ENCODE measurements around the gene MRPS17. TPM values are rescaled to one million over a fixed set of nuclear protein-coding genes. Genes with fewer than 3 reads are reported as not detected.

Gene MRPS17
- 10 to 100 TPM; 34.3 to 35.5 TPM for total RNA-seq
- polyA plus RNA-seq, result 19.0 TPM

GRCh38 chr7:55951637-55952351 lies at the start of gene MRPS17:
Gene MRPS17, plus strand, starts transcription at chr7:55951877. Its CDS starts 1,319 bp downstream, at chr7:55953196.
- Histone ChIP-seq H3K4me3 (ENCODE audit: low read length) (peak within 1 kb of the TSS; percentile 95), H3K36me3 (ENCODE audit: insufficient read depth, low read length) (peaks cover 6% of the 10 kb centered on the region), H3K4me1 (ENCODE audit: insufficient read depth, low read length) (peaks cover 14% of the 10 kb centered on the region), H3K9me3 (ENCODE audit: low read length) (no peaks in the 10 kb centered on the region), H3K27me3 (ENCODE audit: insufficient read depth, low read length, poor library complexity, severe bottlenecking) (no peaks in the 10 kb centered on the region), H3K27ac (ENCODE audit: low read depth, low read length) (peak within 1 kb of the TSS; percentile 80)
- DNase-seq, result peak; percentile 85 to 94 (median 92)
- H3K27ac Mint-ChIP-seq, result peak within 1 kb of the TSS; percentile 81 to 98 (median 96)
- ChIA-PET POLR2A (interaction anchor here (0.7 to 1.3 kb wide), 2 partner anchors 12 to 154 kb away, joined by 4 to 6 read pairs; no protein-coding TSS in a partner anchor), CTCF (interaction anchor here (0.9 kb wide), 1 partner anchor 13 kb away, joined by 8 read pairs; no protein-coding TSS in a partner anchor)
- peaks cover 20 to 30% (median 29%) of the 10 kb centered on the region in 3 donors for H3K4me1 Mint-ChIP-seq
- H3K27me3 Mint-ChIP-seq, result peaks cover 3 to 9% of the 10 kb centered on the region in 2 donors
- H3K9me3 Mint-ChIP-seq, result peaks cover 0 to under 1% (median 0%) of the 10 kb centered on the region in 5 donors
- peak within 1 kb of the TSS; percentile 89 to 95 (median 93) for H3K4me3 Mint-ChIP-seq
- peaks cover 0 to 35% (median 4%) of the 10 kb centered on the region in 3 donors for H3K36me3 Mint-ChIP-seq

DNA sequence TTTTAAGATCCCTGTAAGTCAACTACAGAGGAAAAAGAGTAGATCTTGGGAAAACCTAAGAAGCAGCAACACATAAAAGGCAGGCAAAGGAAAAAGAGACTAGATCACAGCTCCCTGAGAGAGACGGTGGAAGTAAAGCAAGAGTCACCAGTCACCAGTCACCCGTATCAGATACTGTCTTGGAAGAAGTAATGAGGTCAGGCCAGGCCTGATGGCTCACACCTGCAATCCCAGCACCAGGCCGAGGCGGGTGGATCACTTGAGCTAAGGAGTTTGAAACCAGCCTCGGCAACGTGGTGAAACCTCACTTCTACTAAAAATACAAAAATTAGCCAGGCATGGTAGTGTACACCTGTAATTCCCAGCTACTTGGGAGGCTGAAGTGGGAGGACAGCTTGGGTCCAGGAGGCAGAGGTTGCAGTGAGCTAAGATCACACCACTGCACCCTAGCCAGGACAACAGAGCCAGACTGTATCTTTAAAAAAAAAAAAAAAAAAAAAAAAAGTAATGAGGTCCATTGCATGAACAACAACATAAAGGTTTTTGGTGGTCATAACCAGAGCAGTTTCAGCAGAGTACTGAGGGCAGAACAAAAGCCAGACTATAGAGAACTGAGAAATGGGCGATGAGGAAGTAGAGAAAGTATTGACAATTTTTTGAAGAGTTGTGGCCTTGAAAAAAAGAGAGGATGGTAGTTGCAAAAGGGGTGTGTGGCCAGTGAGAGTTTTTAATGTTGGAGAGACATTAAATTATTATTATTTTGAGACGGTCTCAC lies 47.5 kb upstream of the MRPS17 start:
- H3K9me3 ChIP-seq (ENCODE audit: low read length), result no peaks in the 10 kb centered on the region
- H3K4me3 ChIP-seq (ENCODE audit: low read length), result no peak overlapping the region
- H3K27ac ChIP-seq (ENCODE audit: low read depth, low read length), result no peak overlapping the region
- Mint-ChIP-seq H3K27me3 (no peaks in the 10 kb centered on the region), H3K36me3 (peaks cover 2 to 9% (median 2%) of the 10 kb centered on the region in 3 donors), H3K27ac (peak overlapping the region in 1 of 8 donors; percentile 47), H3K4me3 (no peak overlapping the region), H3K4me1 (no peaks in the 10 kb centered on the region), H3K9me3 (peaks cover 0 to 3% (median 0%) of the 10 kb centered on the region in 5 donors)
- CTCF ChIA-PET, result no interaction called here
- DNase-seq, result no peak
- POLR2A ChIA-PET, result no interaction called here
- H3K4me1 ChIP-seq (ENCODE audit: insufficient read depth, low read length), result no peaks in the 10 kb centered on the region
- no peaks in the 10 kb centered on the region for H3K27me3 ChIP-seq (ENCODE audit: insufficient read depth, low read length, poor library complexity, severe bottlenecking)
- no peaks in the 10 kb centered on the region for H3K36me3 ChIP-seq (ENCODE audit: insufficient read depth, low read length)

- H3K36me3 ChIP-seq (ENCODE audit: insufficient read depth, low read length), result no peaks in the 10 kb centered on the region
- ChIA-PET POLR2A (no interaction called here), CTCF (no interaction called here)
- no peaks in the 10 kb centered on the region for H3K9me3 ChIP-seq (ENCODE audit: low read length)
- H3K4me3 Mint-ChIP-seq, result no peak overlapping the region
- H3K27me3 Mint-ChIP-seq, result peaks cover 0 to 2% of the 10 kb centered on the region in 2 donors
- H3K4me1 Mint-ChIP-seq, result no peaks in the 10 kb centered on the region
- no peak overlapping the region for H3K27ac ChIP-seq (ENCODE audit: low read depth, low read length)
- H3K27ac Mint-ChIP-seq, result no peak overlapping the region
- H3K4me1 ChIP-seq (ENCODE audit: insufficient read depth, low read length), result no peaks in the 10 kb centered on the region
- H3K9me3 Mint-ChIP-seq, result no peaks in the 10 kb centered on the region
- peaks cover 6 to 17% (median 16%) of the 10 kb centered on the region in 3 donors for H3K36me3 Mint-ChIP-seq
- H3K4me3 ChIP-seq (ENCODE audit: low read length), result no peak overlapping the region
- DNase-seq, result no peak
- H3K27me3 ChIP-seq (ENCODE audit: insufficient read depth, low read length, poor library complexity, severe bottlenecking), result no peaks in the 10 kb centered on the region
Measured at GRCh38 chr7:55912748-55913158, 38.9 kb upstream of the MRPS17 start.

GRCh38 chr7:55917771-55918170 lies 33.9 kb upstream of the MRPS17 start:
- POLR2A ChIA-PET, result no interaction called here
- no peak overlapping the region for H3K4me3 ChIP-seq (ENCODE audit: low read length)
- H3K4me3 Mint-ChIP-seq, result no peak overlapping the region
- H3K4me1 Mint-ChIP-seq, result no peaks in the 10 kb centered on the region
- H3K27ac Mint-ChIP-seq, result no peak overlapping the region
- CTCF ChIA-PET, result no interaction called here
- no peak overlapping the region for H3K27ac ChIP-seq (ENCODE audit: low read depth, low read length)
- no peaks in the 10 kb centered on the region for H3K9me3 ChIP-seq (ENCODE audit: low read length)
- no peak for DNase-seq
- H3K36me3 ChIP-seq (ENCODE audit: insufficient read depth, low read length), result no peaks in the 10 kb centered on the region
- no peaks in the 10 kb centered on the region for H3K9me3 Mint-ChIP-seq
- H3K27me3 ChIP-seq (ENCODE audit: insufficient read depth, low read length, poor library complexity, severe bottlenecking), result no peaks in the 10 kb centered on the region
- peaks cover 1 to 5% (median 4%) of the 10 kb centered on the region in 3 donors for H3K36me3 Mint-ChIP-seq
- no peaks in the 10 kb centered on the region for H3K4me1 ChIP-seq (ENCODE audit: insufficient read depth, low read length)
- peaks cover 0 to 2% of the 10 kb centered on the region in 2 donors for H3K27me3 Mint-ChIP-seq

GRCh38 chr7:55928006-55928767 lies 23.5 kb upstream of the MRPS17 start:
- H3K4me1 Mint-ChIP-seq, result no peaks in the 10 kb centered on the region

DNA sequence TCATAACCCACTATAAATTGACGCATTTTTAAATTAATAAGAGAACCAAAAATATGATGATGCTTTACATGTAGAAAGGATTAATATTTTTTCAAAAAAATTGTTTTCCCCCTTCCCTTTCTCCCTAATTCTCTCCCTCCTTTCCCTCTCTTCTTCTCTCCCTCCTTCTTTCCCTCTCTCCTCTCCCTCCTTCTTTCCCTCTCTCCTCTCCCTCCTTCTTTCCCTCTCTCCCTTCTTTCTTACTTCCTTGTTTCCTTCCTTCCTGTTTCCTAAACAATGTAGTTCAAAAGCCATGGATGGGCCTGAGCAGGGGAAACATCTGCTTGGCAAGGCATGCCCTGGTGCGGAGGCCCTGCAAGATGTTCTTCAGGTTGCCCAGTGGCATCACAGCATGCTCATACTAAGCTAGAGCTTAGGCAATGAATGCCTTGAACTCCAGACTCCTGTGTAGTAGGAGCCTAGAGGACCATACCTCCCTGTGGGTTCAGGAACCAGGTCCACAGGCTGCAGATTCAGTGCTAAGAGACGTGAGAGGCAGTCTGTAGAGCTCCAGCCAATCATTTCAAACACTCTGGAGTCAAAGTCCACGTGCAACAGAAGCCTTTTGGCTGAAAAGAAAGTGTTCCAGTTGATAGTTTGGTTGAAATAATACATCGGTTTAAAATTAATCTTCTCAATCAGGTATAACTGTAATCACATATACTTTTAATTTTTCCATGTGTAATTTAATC lies 20.1 kb upstream of the MRPS17 start:
- H3K4me1 ChIP-seq (ENCODE audit: insufficient read depth, low read length), result no peaks in the 10 kb centered on the region
- no peak for DNase-seq
- H3K36me3 Mint-ChIP-seq, result peaks cover 0 to 4% (median 0%) of the 10 kb centered on the region in 3 donors
- no peaks in the 10 kb centered on the region for H3K27me3 ChIP-seq (ENCODE audit: insufficient read depth, low read length, poor library complexity, severe bottlenecking)
- H3K4me3 ChIP-seq (ENCODE audit: low read length), result no peak overlapping the region
- H3K9me3 Mint-ChIP-seq, result peaks cover 0 to 13% (median 6%) of the 10 kb centered on the region in 5 donors
- H3K36me3 ChIP-seq (ENCODE audit: insufficient read depth, low read length), result no peaks in the 10 kb centered on the region
- ChIA-PET CTCF (no interaction called here), POLR2A (no interaction called here)
- peak overlapping the region in 1 of 8 donors; percentile 3 for H3K27ac Mint-ChIP-seq
- no peaks in the 10 kb centered on the region for H3K4me1 Mint-ChIP-seq
- H3K27ac ChIP-seq (ENCODE audit: low read depth, low read length), result no peak overlapping the region
- no peak overlapping the region for H3K4me3 Mint-ChIP-seq
- no peaks in the 10 kb centered on the region for H3K9me3 ChIP-seq (ENCODE audit: low read length)
- no peaks in the 10 kb centered on the region for H3K27me3 Mint-ChIP-seq

More at GRCh38 chr7:55928006-55928767, 23.5 kb upstream of the MRPS17 start:
- Mint-ChIP-seq H3K27ac (peak overlapping the region in 1 of 8 donors; percentile 87), H3K9me3 (no peaks in the 10 kb centered on the region), H3K27me3 (no peaks in the 10 kb centered on the region), H3K36me3 (peaks cover 0 to 7% (median 4%) of the 10 kb centered on the region in 3 donors), H3K4me3 (no peak overlapping the region)
- H3K27me3 ChIP-seq (ENCODE audit: insufficient read depth, low read length, poor library complexity, severe bottlenecking), result no peaks in the 10 kb centered on the region
- DNase-seq, result no peak
- ChIA-PET POLR2A (no interaction called here), CTCF (interaction anchor here (1.0 kb wide), 1 partner anchor 79 kb away, joined by 3 read pairs; no protein-coding TSS in a partner anchor)
- no peaks in the 10 kb centered on the region for H3K4me1 ChIP-seq (ENCODE audit: insufficient read depth, low read length)
- no peak overlapping the region for H3K27ac ChIP-seq (ENCODE audit: low read depth, low read length)
- H3K4me3 ChIP-seq (ENCODE audit: low read length), result no peak overlapping the region
- H3K36me3 ChIP-seq (ENCODE audit: insufficient read depth, low read length), result no peaks in the 10 kb centered on the region
- no peaks in the 10 kb centered on the region for H3K9me3 ChIP-seq (ENCODE audit: low read length)

DNA sequence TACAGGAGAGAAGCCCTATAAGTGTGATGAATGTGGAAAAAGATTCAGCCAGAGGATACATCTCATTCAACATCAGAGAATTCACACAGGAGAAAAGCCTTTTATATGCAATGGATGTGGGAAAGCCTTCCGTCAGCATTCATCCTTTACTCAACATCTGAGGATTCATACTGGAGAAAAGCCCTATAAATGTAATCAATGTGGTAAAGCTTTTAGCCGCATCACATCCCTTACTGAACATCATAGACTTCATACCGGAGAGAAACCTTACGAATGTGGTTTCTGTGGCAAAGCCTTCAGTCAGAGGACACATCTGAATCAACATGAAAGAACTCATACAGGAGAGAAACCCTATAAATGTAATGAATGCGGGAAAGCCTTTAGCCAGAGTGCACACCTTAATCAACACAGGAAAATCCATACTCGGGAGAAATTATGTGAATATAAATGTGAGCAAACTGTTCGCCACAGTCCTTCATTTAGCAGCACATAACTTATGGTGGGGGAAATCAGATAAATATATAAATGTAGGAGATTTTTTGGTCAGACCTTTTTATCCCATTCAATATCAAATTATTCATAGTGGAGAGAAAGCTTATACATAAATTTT lies 12.1 kb upstream of the MRPS17 start:
- Histone ChIP-seq H3K36me3 (ENCODE audit: insufficient read depth, low read length) (no peaks in the 10 kb centered on the region), H3K27me3 (ENCODE audit: insufficient read depth, low read length, poor library complexity, severe bottlenecking) (no peaks in the 10 kb centered on the region), H3K4me1 (ENCODE audit: insufficient read depth, low read length) (no peaks in the 10 kb centered on the region), H3K4me3 (ENCODE audit: low read length) (no peak overlapping the region), H3K27ac (ENCODE audit: low read depth, low read length) (no peak overlapping the region), H3K9me3 (ENCODE audit: low read length) (peaks cover 16% of the 10 kb centered on the region)
- ChIA-PET POLR2A (no interaction called here), CTCF (no interaction called here)
- H3K36me3 Mint-ChIP-seq, result peaks cover 1 to 30% (median 9%) of the 10 kb centered on the region in 3 donors
- H3K27me3 Mint-ChIP-seq, result peaks cover 0 to 4% of the 10 kb centered on the region in 2 donors
- H3K4me1 Mint-ChIP-seq, result no peaks in the 10 kb centered on the region
- no peak overlapping the region for H3K27ac Mint-ChIP-seq
- DNase-seq, result no peak
- H3K9me3 Mint-ChIP-seq, result peaks cover 26 to 60% (median 47%) of the 10 kb centered on the region in 5 donors
- H3K4me3 Mint-ChIP-seq, result no peak overlapping the region
